HCT116 (cell line): Measurements from ENCODE around the gene ANO4. TPM values are rescaled to one million over a fixed set of nuclear protein-coding genes. Genes with fewer than 3 reads are reported as not detected.

ENCODE experiments used
- ATAC-seq: fragments of 200-7000 bp; cut with Tn5 transposase; 2 replicates; pipeline ENCODE4 v1.9.1; 2020; ENCODE audit warnings: mild to moderate bottlenecking, moderate library complexity
- BruUV-seq: library from RNA; stranded (reverse); fragments of 400-500 nt; replicated peaks from 2 replicates; lab custom pipeline; 2021; lab: Mats Ljungman, UMichigan
- CTCF ChIA-PET: fragments of 300-600 bp; sonication (Branson Sonifier 250); formaldehyde crosslinking; loops from one replicate; lab custom pipeline; 2021; ENCODE audit warnings: antibody characterized with exemption; lab: Charles Lee
- POLR2A ChIA-PET: fragments of 300-600, 350-600 bp; sonication (Branson Sonifier 250); formaldehyde crosslinking; loops from one replicate; lab custom pipeline; 2021; ENCODE audit warnings: antibody characterized with exemption; lab: Charles Lee
- RAD21 ChIA-PET, 2 experiments: fragments of 300-600 bp; sonication (Branson Sonifier 250); formaldehyde crosslinking; loops; one replicate each; lab custom pipeline; 2023; ENCODE audit warnings: low total read pairs in 2 of 2; ENCODE audit not compliant: uncharacterized antibody in 2 of 2, unreplicated experiment in 2 of 2, low non-redundant PET in 1 of 2; lab: Charles Lee
- DNase-seq: peaks from one replicate; pipeline ENCODE4 v3.0.0-alpha.2; 2010; ENCODE audit warnings: low read depth, low spot score
- H2AFZ ChIP-seq: fragments of 200-600 bp; shearing (Covaris generic), sonication (generic); 2 replicates; pipeline ENCODE4 v1.6.1; 2017; ENCODE audit warnings: low read depth, mixed run types, mixed read lengths, antibody characterized with exemption, low read length; ENCODE audit not compliant: poor library complexity, severe bottlenecking
- H3K27ac ChIP-seq: 2 replicates; pipeline ENCODE4 v1.5.1; 2012; ENCODE audit warnings: low read depth, low read length
- H3K27me3 ChIP-seq: fragments of 200-600 bp; sonication (generic); 2 replicates; pipeline ENCODE4 v1.6.1; 2016; ENCODE audit warnings: mixed run types, low read length, mixed read lengths; ENCODE audit not compliant: insufficient read depth
- H3K36me3 ChIP-seq, 2 experiments: fragments of 200-500 bp in 1 of 2; fragments of 200-600 bp in 1 of 2; sonication (Bioruptor generic) in 1 of 2; sonication (generic) in 1 of 2; 2 replicates each; pipeline versions ENCODE4 v1.5.1 to v1.6.1; 2014 to 2016; ENCODE audit warnings: low read length in 2 of 2, inconsistent platforms in 1 of 2, mixed read lengths in 1 of 2, mixed run types in 1 of 2; ENCODE audit not compliant: insufficient read depth in 2 of 2, control insufficient read depth in 1 of 2
- H3K4me1 ChIP-seq, 2 experiments: fragments of 200-600 bp in 1 of 2; sonication (generic) in 1 of 2; 2 replicates each; pipeline versions ENCODE4 v1.5.1 to v1.6.1; 2012 to 2017; ENCODE audit warnings: low read length in 2 of 2, inconsistent platforms in 1 of 2, mild to moderate bottlenecking in 1 of 2, mixed read lengths in 1 of 2, mixed run types in 1 of 2, moderate library complexity in 1 of 2; ENCODE audit not compliant: insufficient read depth in 2 of 2, control insufficient read depth in 1 of 2
- H3K4me2 ChIP-seq: fragments of 200-600 bp; sonication (generic); 2 replicates; pipeline ENCODE4 v1.6.1; 2017; ENCODE audit warnings: mixed run types, low read length, mixed read lengths
- H3K4me3 ChIP-seq, 2 experiments: fragments of 200-600 bp in 1 of 2; sonication (generic) in 1 of 2; replicated peaks in 1 of 2; 2 replicates each; pipeline ENCODE4 v1.5.1; 2011 to 2016; ENCODE audit warnings: low read length in 2 of 2, control low read depth in 1 of 2, low read depth in 1 of 2, mild to moderate bottlenecking in 1 of 2, mixed read lengths in 1 of 2, mixed run types in 1 of 2
- H3K79me2 ChIP-seq: fragments of 200-600 bp; sonication (generic); 2 replicates; pipeline ENCODE4 v1.6.1; 2017; ENCODE audit warnings: mild to moderate bottlenecking, mixed run types, low read length, moderate library complexity, mixed read lengths; ENCODE audit not compliant: insufficient read depth
- H3K9ac ChIP-seq: fragments of 200-600 bp; sonication (generic); 2 replicates; pipeline ENCODE4 v1.6.1; 2016; ENCODE audit warnings: low read length, mixed read lengths
- H3K9me2 ChIP-seq: fragments of 200-600 bp; sonication (generic), shearing (Covaris generic); 2 replicates; pipeline ENCODE4 v1.6.1; 2017; ENCODE audit warnings: mixed run types, mild to moderate bottlenecking, moderate library complexity; ENCODE audit not compliant: insufficient read depth
- H3K9me3 ChIP-seq, 2 experiments: fragments of 200-500 bp in 1 of 2; fragments of 200-600 bp in 1 of 2; sonication (Bioruptor generic) in 1 of 2; sonication (generic) in 1 of 2; 2 replicates each; pipeline ENCODE4 v1.6.1; 2014 to 2017; ENCODE audit warnings: low read length in 2 of 2, mixed read lengths in 2 of 2, inconsistent platforms in 1 of 2, low read depth in 1 of 2, mild to moderate bottlenecking in 1 of 2, mixed run types in 1 of 2, moderate library complexity in 1 of 2; ENCODE audit not compliant: control insufficient read depth in 1 of 2, insufficient read depth in 1 of 2
- H4K20me1 ChIP-seq: fragments of 200-600 bp; sonication (generic), shearing (Covaris generic); 2 replicates; pipeline ENCODE4 v1.6.1; 2017; ENCODE audit warnings: mixed run types, mild to moderate bottlenecking, moderate library complexity; ENCODE audit not compliant: insufficient read depth
- EGR1 ChIP-seq: IDR thresholded peaks from 2 replicates; pipeline ENCODE4 v1.6.1; 2012; ENCODE audit warnings: low read depth
- EZH2 ChIP-seq: fragments of 200-600 bp; sonication (generic); IDR thresholded peaks from 2 replicates; pipeline ENCODE4 v1.6.1; 2017; ENCODE audit warnings: antibody characterized with exemption, mixed run types
- POLR2A ChIP-seq: IDR thresholded peaks from 2 replicates; pipeline ENCODE4 v1.7.0; 2011; ENCODE audit warnings: borderline replicate concordance; ENCODE audit not compliant: insufficient read depth, insufficient read length; ENCODE audit errors: extremely low read depth
- RAD21 ChIP-seq: IDR thresholded peaks from 2 replicates; pipeline ENCODE4 v1.6.1; 2012; ENCODE audit warnings: low read depth, mild to moderate bottlenecking
- SIN3A ChIP-seq: IDR thresholded peaks from 2 replicates; pipeline ENCODE4 v1.6.1; 2012; ENCODE audit warnings: low read depth
- TCF7L2 ChIP-seq: IDR thresholded peaks from 2 replicates; pipeline ENCODE4 v1.7.0; 2011; ENCODE audit warnings: borderline replicate concordance, inconsistent platforms; ENCODE audit not compliant: insufficient read depth, insufficient read length; ENCODE audit errors: extremely low read depth
- YY1 ChIP-seq: IDR thresholded peaks from 2 replicates; pipeline ENCODE4 v1.6.1; 2011; ENCODE audit warnings: low read length, low read depth, moderate library complexity, mild to moderate bottlenecking; ENCODE audit not compliant: insufficient replicate concordance; ENCODE audit errors: extremely low read depth
- ZNF274 ChIP-seq: fragments of 200-500 bp; sonication (Bioruptor generic); IDR thresholded peaks from 2 replicates; pipeline ENCODE4 v1.6.1; 2014; ENCODE audit warnings: mild to moderate bottlenecking, low read depth, low read length, inconsistent platforms
- intact Hi-C: fragments of 100-400 bp; cut with micrococcal nuclease; formaldehyde crosslinking; loops from 2 replicates; pipeline ENCODE4 v1.10.0; 2022
- total RNA-seq: library from RNA; stranded (reverse); gene quantifications from one replicate; pipeline ENCODE4 v1.2.1, GENCODE V29; 2021; ENCODE audit not compliant: unreplicated experiment
- TF ChIP-seq, protein P1 (sequence below): IDR thresholded peaks from 2 replicates; pipeline ENCODE4 v1.6.1; 2012
- TF ChIP-seq, protein P2 (sequence below): IDR thresholded peaks from 2 replicates; pipeline ENCODE4 v1.6.1; 2012; ENCODE audit warnings: low read depth

The ANO4 gene
- total RNA-seq, 1 experiment from 2014 or later: 1.7 TPM

DNA sequence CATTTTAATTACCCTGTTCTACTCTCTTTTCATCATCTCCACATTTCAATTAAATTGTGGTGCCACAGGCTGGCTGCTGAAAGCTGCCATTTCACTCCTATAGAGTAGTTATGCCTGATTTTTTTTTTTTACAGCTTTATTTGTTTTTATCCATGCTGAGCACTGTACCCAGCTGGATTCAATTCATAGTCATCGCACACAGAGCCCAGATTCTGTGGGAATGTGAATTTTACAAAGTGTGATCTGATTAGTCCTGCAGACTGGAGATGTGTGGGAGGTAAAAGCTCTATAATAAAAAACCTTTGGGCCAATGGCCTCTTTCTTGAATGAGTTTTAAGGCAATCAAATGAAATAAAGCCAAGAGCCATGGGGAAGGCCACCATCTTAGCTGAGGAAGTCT lies 190.2 kb downstream of the ANO4 start (continued):
- TF ChIP-seq ZNF274: no peak
- TF ChIP-seq TCF7L2: no peak

DNA sequence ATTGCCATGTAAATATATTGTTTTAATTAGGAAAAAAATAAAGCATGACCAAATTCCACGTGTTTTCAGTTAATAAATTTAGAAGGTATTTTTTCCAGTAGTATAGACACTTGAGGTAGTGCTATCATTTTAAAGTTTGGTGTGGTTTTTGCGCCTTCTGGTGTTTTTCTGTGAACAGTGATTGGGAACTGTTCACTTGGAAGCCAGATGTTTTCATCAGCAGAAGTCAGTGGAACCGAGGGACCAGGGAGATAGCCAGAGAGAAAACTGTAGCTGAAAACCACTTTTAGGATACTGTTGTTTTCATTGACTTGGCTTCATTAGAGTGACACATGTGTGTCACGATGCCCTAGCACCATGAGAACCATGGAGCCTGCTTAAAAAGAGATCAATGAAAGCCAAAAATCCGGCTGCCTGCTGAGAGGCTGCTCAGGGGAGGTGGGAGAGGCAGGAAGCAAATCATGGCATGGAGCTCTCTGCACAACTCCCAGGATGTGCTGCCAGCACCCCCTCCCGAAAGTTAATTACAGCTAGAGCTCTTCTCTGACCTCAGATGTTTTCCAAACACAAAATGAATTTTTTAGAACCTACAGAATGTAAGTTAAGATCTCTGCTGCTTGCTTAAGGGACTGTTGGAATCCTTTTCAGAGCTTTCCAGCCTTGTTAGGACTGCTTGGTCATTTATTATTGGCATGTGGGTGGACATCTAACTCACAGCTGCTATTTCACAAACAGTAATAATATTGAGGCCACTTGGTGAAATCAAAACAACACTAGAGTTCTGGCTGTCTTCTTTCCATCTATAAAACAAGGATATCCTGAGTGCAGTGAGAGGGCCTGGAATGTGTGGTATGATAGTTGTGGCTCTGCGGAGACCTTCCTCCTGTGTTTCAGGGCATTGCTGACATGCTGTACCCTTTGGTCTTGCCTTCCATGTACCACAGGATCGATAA lies 192.3 kb downstream of the ANO4 start:
- no peaks in the 10 kb centered on the region for H3K9me2 ChIP-seq
- no peak overlapping the region for H3K27ac ChIP-seq
- peaks cover 9 to 12% of the 10 kb centered on the region in 2 experiments; a peak in 3 of 4 replicates for H3K4me1 ChIP-seq
- no peak overlapping the region for H2AFZ ChIP-seq
- ChIA-PET CTCF (interaction anchor here (0.8 kb wide), 1 partner anchor 59 kb away, joined by 3 read pairs; no protein-coding TSS in a partner anchor), POLR2A (no interaction called here), RAD21 (no interaction called here)
- no peak for ATAC-seq
- H3K27me3 ChIP-seq: no peaks in the 10 kb centered on the region
- H3K9me3 ChIP-seq: no peaks in the 10 kb centered on the region
- no peak for DNase-seq
- intact Hi-C loops: loop anchor here (5.0 kb wide), 1 partner anchor 160 kb away; no protein-coding TSS in a partner anchor
- no TSS peak for BruUV-seq
- no peak overlapping the region for H3K4me2 ChIP-seq
- no peaks in the 10 kb centered on the region for H3K36me3 ChIP-seq
- H3K4me3 ChIP-seq: no peak overlapping the region
- TF ChIP-seq, protein P1, sequence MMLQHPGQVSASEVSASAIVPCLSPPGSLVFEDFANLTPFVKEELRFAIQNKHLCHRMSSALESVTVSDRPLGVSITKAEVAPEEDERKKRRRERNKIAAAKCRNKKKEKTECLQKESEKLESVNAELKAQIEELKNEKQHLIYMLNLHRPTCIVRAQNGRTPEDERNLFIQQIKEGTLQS: no peak
- TF ChIP-seq EZH2 (no peak), SIN3A (no peak), YY1 (no peak), POLR2A (no peak), RAD21 (no peak), EGR1 (no peak)
- TF ChIP-seq, protein P2, sequence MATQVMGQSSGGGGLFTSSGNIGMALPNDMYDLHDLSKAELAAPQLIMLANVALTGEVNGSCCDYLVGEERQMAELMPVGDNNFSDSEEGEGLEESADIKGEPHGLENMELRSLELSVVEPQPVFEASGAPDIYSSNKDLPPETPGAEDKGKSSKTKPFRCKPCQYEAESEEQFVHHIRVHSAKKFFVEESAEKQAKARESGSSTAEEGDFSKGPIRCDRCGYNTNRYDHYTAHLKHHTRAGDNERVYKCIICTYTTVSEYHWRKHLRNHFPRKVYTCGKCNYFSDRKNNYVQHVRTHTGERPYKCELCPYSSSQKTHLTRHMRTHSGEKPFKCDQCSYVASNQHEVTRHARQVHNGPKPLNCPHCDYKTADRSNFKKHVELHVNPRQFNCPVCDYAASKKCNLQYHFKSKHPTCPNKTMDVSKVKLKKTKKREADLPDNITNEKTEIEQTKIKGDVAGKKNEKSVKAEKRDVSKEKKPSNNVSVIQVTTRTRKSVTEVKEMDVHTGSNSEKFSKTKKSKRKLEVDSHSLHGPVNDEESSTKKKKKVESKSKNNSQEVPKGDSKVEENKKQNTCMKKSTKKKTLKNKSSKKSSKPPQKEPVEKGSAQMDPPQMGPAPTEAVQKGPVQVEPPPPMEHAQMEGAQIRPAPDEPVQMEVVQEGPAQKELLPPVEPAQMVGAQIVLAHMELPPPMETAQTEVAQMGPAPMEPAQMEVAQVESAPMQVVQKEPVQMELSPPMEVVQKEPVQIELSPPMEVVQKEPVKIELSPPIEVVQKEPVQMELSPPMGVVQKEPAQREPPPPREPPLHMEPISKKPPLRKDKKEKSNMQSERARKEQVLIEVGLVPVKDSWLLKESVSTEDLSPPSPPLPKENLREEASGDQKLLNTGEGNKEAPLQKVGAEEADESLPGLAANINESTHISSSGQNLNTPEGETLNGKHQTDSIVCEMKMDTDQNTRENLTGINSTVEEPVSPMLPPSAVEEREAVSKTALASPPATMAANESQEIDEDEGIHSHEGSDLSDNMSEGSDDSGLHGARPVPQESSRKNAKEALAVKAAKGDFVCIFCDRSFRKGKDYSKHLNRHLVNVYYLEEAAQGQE: no peak
- no peaks in the 10 kb centered on the region for H4K20me1 ChIP-seq
- H3K79me2 ChIP-seq: no peaks in the 10 kb centered on the region
- no peak overlapping the region for H3K9ac ChIP-seq
